ENCODE measurements around the gene FAM209A. TPM values are rescaled to one million over a fixed set of nuclear protein-coding genes. Genes with fewer than 3 reads are reported as not detected.
A peak's percentile ranks its signal among the peaks of the same experiment; 100 is the strongest.
"Not testable (repeated sequence)": the region's sequence is repeated elsewhere in the genome, so short reads cannot be mapped to it uniquely, and the experiment has no call there.

The FAM209A gene
- total RNA-seq, 2 donors from 2014 or later: 4.7 to 5.8 TPM

GRCh38 chr20:56564526-56564925 is 40.0 kb downstream of the FAM209A start:
- not testable (repeated sequence) for H3K27me3 Mint-ChIP-seq; H3K9me3 Mint-ChIP-seq; DNase-seq (ENCODE audit: low spot score); H3K36me3 Mint-ChIP-seq; ATAC-seq; H3K27ac Mint-ChIP-seq; H3K4me3 Mint-ChIP-seq; H3K4me1 Mint-ChIP-seq (ENCODE audit: low read depth in 2 of 2)

GRCh38 chr20:56565511-56565910 is 41.0 kb downstream of the FAM209A start:
- Mint-ChIP-seq H3K27ac (no peak overlapping the region), H3K9me3 (no peaks in the 10 kb centered on the region), H3K36me3 (no peaks in the 10 kb centered on the region), H3K4me3 (no peak overlapping the region), H3K27me3 (no peaks in the 10 kb centered on the region), H3K4me1 (ENCODE audit: low read depth in 2 of 2) (no peaks in the 10 kb centered on the region)
- no peak for DNase-seq (ENCODE audit: low spot score)
- no peak for ATAC-seq

GRCh38 chr20:56566621-56567020 is 42.1 kb downstream of the FAM209A start:
- Mint-ChIP-seq H3K27ac (no peak overlapping the region), H3K27me3 (peaks cover 0 to 2% of the 10 kb centered on the region in 2 donors), H3K4me3 (no peak overlapping the region), H3K9me3 (no peaks in the 10 kb centered on the region), H3K4me1 (ENCODE audit: low read depth in 2 of 2) (no peaks in the 10 kb centered on the region), H3K36me3 (no peaks in the 10 kb centered on the region)
- ATAC-seq: no peak
- no peak for DNase-seq (ENCODE audit: low spot score)

- no peak overlapping the region for H3K4me3 Mint-ChIP-seq
- no peaks in the 10 kb centered on the region for H3K4me1 Mint-ChIP-seq (ENCODE audit: low read depth in 2 of 2)
- no peaks in the 10 kb centered on the region for H3K36me3 Mint-ChIP-seq
- no peak overlapping the region for H3K27ac Mint-ChIP-seq
- ATAC-seq (no peak), DNase-seq (ENCODE audit: low spot score) (no peak)
- H3K9me3 Mint-ChIP-seq: no peaks in the 10 kb centered on the region
- peaks cover 8 to 12% of the 10 kb centered on the region in 2 donors for H3K27me3 Mint-ChIP-seq
Observed at GRCh38 chr20:56570832-56571231, 46.3 kb downstream of the FAM209A start.

- H3K9me3 Mint-ChIP-seq: no peaks in the 10 kb centered on the region
- no peak for DNase-seq (ENCODE audit: low spot score)
Observed at GRCh38 chr20:56572172-56572571, 47.6 kb downstream of the FAM209A start.

GRCh38 chr20:56573986-56574385 is 49.4 kb downstream of the FAM209A start:
- H3K36me3 Mint-ChIP-seq: no peaks in the 10 kb centered on the region
- ATAC-seq (peak in 1 of 2 donors; percentile 15), DNase-seq (ENCODE audit: low spot score) (no peak)
- H3K4me3 Mint-ChIP-seq: no peak overlapping the region
- no peak overlapping the region for H3K27ac Mint-ChIP-seq
- H3K27me3 Mint-ChIP-seq: peaks cover 10 to 14% of the 10 kb centered on the region in 2 donors
- H3K9me3 Mint-ChIP-seq: no peaks in the 10 kb centered on the region
- no peaks in the 10 kb centered on the region for H3K4me1 Mint-ChIP-seq (ENCODE audit: low read depth in 2 of 2)

More at GRCh38 chr20:56572172-56572571, 47.6 kb downstream of the FAM209A start:
- Mint-ChIP-seq H3K36me3 (no peaks in the 10 kb centered on the region), H3K27ac (no peak overlapping the region), H3K4me3 (no peak overlapping the region), H3K27me3 (peaks cover 10 to 14% of the 10 kb centered on the region in 2 donors), H3K4me1 (ENCODE audit: low read depth in 2 of 2) (no peaks in the 10 kb centered on the region)
- no peak for ATAC-seq

GRCh38 chr20:56574531-56575142 is 50.1 kb downstream of the FAM209A start:
- ATAC-seq (peak in 1 of 2 donors; percentile 29), DNase-seq (ENCODE audit: low spot score) (no peak)
- Mint-ChIP-seq H3K27me3 (peaks cover 10 to 14% of the 10 kb centered on the region in 2 donors), H3K36me3 (no peaks in the 10 kb centered on the region), H3K9me3 (no peaks in the 10 kb centered on the region), H3K4me1 (ENCODE audit: low read depth in 2 of 2) (no peaks in the 10 kb centered on the region), H3K27ac (no peak overlapping the region), H3K4me3 (no peak overlapping the region)

- Mint-ChIP-seq H3K27ac (no peak overlapping the region), H3K9me3 (no peaks in the 10 kb centered on the region), H3K27me3 (peaks cover 10 to 14% of the 10 kb centered on the region in 2 donors), H3K4me3 (no peak overlapping the region), H3K36me3 (no peaks in the 10 kb centered on the region), H3K4me1 (ENCODE audit: low read depth in 2 of 2) (no peaks in the 10 kb centered on the region)
- DNase-seq (ENCODE audit: low spot score): no peak
- ATAC-seq: no peak
Observed at GRCh38 chr20:56575157-56575556, 50.6 kb downstream of the FAM209A start.

Other genes starting within 250 kb of the FAM209A start
- gene FAM210B, start 165.8 kb upstream of the FAM209A start, total RNA-seq: 1 to 10 TPM; 1.8 to 3.0 TPM
- 10 to 100 TPM; 45.1 to 80.8 TPM for gene AURKA, start 132.5 kb upstream of the FAM209A start, total RNA-seq
- 10 to 100 TPM; 39.6 to 40.1 TPM for gene CSTF1, start 132.1 kb upstream of the FAM209A start, total RNA-seq
- gene CASS4, start 112.5 kb upstream of the FAM209A start, total RNA-seq: 1 to 10 TPM; 1.3 to 4.1 TPM
- 10 to 100 TPM; 78.5 to 92.2 TPM for gene RTF2, start 56.1 kb upstream of the FAM209A start, total RNA-seq
- gene FAM209B, start 8.5 kb downstream of the FAM209A start, total RNA-seq: 1 to 10 TPM; 1.5 to 1.7 TPM
- gene TFAP2C, start 104.6 kb downstream of the FAM209A start, total RNA-seq: not detected